Measurements from ENCODE around the gene PGM2. TPM values are rescaled to one million over a fixed set of nuclear protein-coding genes. Genes with fewer than 3 reads are reported as not detected.

The PGM2 gene
- total RNA-seq, 1 donor from 2014 or later = 27.8 TPM

DNA sequence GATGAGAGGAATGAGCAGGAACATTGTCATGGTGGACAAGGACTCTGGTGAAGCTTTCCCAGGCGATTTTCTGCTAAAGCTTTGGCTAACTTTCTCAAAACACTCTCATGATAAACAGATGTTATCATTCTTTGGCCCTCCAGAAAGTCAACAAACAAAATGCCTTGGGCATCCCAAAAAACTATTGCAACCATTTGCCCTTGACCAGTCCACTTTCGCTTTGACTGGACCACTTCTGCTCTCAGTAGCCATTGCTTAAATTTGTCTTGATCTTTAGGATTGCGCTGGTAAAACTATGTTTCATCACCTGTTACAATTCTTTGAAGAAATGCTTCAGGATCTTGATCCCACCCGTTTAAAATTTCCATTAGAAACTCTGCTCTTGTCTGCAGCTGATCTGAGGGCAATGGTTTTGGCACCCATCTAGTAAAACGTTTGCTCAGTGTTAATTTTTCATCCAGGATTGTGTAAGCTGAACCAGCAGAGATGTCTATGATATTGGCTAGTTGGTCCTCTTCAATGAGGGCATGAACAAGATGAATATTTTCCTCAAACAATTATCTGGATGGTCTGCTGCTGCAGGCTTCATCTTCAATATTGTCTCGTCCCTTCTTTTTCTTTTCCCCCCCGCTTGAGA is 79.2 kb downstream of the PGM2 start:
- no peaks in the 10 kb centered on the region for H3K36me3 ChIP-seq (ENCODE audit: control insufficient read depth, insufficient read depth, low read length)
- no peak for DNase-seq (ENCODE audit: low read depth)
- TF ChIP-seq, protein P1, sequence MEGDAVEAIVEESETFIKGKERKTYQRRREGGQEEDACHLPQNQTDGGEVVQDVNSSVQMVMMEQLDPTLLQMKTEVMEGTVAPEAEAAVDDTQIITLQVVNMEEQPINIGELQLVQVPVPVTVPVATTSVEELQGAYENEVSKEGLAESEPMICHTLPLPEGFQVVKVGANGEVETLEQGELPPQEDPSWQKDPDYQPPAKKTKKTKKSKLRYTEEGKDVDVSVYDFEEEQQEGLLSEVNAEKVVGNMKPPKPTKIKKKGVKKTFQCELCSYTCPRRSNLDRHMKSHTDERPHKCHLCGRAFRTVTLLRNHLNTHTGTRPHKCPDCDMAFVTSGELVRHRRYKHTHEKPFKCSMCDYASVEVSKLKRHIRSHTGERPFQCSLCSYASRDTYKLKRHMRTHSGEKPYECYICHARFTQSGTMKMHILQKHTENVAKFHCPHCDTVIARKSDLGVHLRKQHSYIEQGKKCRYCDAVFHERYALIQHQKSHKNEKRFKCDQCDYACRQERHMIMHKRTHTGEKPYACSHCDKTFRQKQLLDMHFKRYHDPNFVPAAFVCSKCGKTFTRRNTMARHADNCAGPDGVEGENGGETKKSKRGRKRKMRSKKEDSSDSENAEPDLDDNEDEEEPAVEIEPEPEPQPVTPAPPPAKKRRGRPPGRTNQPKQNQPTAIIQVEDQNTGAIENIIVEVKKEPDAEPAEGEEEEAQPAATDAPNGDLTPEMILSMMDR (IDR thresholded peaks at IDR 0.05; ENCODE audit: insufficient read depth, low read length, poor library complexity, severe bottlenecking) = no peak
- H3K4me3 ChIP-seq (ENCODE audit: low read depth, low read length) = no peak overlapping the region
- H3K27me3 ChIP-seq (ENCODE audit: control insufficient read depth, insufficient read depth, low read length) = no peaks in the 10 kb centered on the region

DNA sequence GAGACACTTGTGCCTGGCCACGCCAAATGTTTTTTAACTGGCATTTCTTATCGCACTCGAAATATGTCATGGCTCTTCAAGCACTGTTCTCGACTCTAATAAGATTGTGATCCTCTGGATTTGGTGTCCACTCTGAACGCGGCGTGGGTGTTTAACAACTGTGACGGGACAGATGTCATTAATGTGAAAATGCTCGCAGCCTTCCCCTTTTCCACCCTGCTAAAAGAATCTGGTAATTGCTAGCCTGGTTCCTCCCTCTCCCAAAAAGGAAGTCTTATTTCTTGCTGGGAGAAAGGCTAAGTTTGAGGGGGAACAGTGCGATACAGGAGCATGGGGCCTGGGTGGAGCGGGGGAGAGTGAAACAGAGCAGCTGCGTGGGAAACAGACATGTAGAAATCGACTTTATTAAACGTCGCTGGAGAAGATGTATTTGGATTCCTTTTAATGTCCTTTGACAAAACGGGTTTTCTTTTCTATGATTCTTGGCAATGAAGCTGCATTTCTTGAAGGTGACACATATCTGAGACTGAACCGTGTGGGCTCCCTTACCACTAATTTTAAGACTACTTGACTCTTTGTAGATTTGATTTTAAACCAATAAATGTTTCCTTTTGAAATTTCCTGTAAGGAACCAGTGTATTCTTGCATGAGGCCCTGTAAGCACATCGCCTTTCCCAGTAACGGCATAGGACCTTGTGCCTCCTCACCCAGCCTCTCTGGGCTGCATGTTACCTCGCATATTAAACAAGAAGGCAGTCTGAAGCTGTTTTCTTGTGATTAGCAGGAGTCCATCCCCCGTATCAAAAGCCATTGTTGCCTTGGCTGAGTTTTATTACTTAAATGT is 82.2 kb downstream of the PGM2 start:
- Histone ChIP-seq H3K36me3 (ENCODE audit: control insufficient read depth, insufficient read depth, low read length) (no peaks in the 10 kb centered on the region), H3K27me3 (ENCODE audit: control insufficient read depth, insufficient read depth, low read length) (no peaks in the 10 kb centered on the region), H3K4me3 (ENCODE audit: low read depth, low read length) (no peak overlapping the region)
- DNase-seq (ENCODE audit: low read depth) = no peak
- TF ChIP-seq, protein P1 (IDR thresholded peaks at IDR 0.05; ENCODE audit: insufficient read depth, low read length, poor library complexity, severe bottlenecking) = no peak

DNA sequence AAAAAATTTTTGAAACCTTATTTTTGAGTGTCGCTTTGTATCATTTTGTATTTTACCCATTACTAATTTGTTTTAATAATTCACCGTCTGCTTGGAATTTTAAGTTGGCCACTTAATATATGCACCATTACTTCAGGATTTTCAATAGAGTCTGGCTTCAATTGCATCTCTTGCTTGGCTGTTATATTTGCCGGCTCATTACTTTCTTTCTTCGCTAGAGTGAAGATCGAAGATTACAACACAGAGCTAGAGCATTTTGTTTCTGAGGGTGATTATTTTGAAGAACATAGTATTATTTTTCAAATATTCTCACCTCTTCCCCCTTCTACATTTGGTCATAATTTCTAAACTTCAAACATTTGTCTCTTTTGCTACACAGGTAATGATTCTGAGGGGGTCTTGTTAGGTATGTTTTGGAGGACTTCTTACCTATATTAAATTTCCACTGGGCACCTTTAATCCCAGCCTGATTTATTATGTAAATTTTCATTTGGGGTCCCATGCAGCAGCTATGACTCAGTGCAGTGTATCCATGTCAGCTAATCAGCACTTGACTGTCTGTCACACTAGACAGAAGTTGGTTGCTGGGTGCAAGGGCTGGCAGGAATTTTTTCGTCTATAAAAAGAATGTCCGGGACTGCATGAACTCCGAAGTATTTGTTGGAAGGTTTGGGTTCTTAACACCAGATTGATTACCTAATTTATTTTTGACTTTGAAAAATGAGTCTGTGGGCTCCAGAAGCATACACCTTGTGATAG is 83.0 kb downstream of the PGM2 start:
- H3K4me3 ChIP-seq (ENCODE audit: low read depth, low read length) = no peak overlapping the region
- DNase-seq (ENCODE audit: low read depth) = no peak
- H3K27me3 ChIP-seq (ENCODE audit: control insufficient read depth, insufficient read depth, low read length) = no peaks in the 10 kb centered on the region
- no peaks in the 10 kb centered on the region for H3K36me3 ChIP-seq (ENCODE audit: control insufficient read depth, insufficient read depth, low read length)
- TF ChIP-seq, protein P1 (IDR thresholded peaks at IDR 0.05; ENCODE audit: insufficient read depth, low read length, poor library complexity, severe bottlenecking) = no peak

DNA sequence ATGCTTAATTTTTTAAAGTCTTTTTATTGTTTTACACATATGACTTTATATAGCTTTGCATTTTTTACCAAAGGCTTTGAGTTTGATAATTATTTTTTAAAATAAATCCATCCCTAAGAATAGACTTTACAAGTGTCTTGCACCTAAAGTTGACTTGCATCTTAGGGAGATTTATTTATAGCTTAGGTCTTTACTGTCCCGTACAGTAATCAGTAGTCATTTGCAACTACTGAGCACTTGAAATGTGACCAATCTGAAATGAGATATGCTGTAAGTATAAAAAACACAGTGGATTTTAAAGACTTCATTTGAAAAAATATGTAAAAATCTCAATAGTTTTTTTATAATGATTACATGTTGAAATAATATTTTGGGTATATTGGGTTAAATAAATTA is 83.6 kb downstream of the PGM2 start:
- Histone ChIP-seq H3K4me3 (ENCODE audit: low read depth, low read length) (no peak overlapping the region), H3K36me3 (ENCODE audit: control insufficient read depth, insufficient read depth, low read length) (no peaks in the 10 kb centered on the region), H3K27me3 (ENCODE audit: control insufficient read depth, insufficient read depth, low read length) (no peaks in the 10 kb centered on the region)
- TF ChIP-seq, protein P1 (IDR thresholded peaks at IDR 0.05; ENCODE audit: insufficient read depth, low read length, poor library complexity, severe bottlenecking) = no peak
- DNase-seq (ENCODE audit: low read depth) = no peak

Other genes starting within 250 kb of the PGM2 start
- 55.2 and 60.7 TPM in 2 replicates for gene RELL1, start 140.3 kb upstream of the PGM2 start, total RNA-seq
- gene TBC1D1, start 64.4 kb downstream of the PGM2 start, total RNA-seq = 93.1 and 133 TPM in 2 replicates
- not detected in 2 replicates for gene PTTG2, start 133.7 kb downstream of the PGM2 start, total RNA-seq